Pulmonary artery endothelial cell (primary cell): Measurements from ENCODE around the gene SNX19. TPM values are rescaled to one million over a fixed set of nuclear protein-coding genes. Genes with fewer than 3 reads are reported as not detected.
A peak's percentile ranks its signal among the peaks of the same experiment; 100 is the strongest.
"Not testable (repeated sequence)": the region's sequence is repeated elsewhere in the genome, so short reads cannot be mapped to it uniquely, and the experiment has no call there.

Experiments used
- DNase-seq: peaks from one replicate; pipeline ENCODE4 v3.0.0-alpha.2; 2011; ENCODE audit warnings: low read depth, low spot score
- total RNA-seq: library from RNA; depleted of rRNA; stranded (reverse); fragments of >200 nt; gene quantifications from 2 replicates; pipeline ENCODE4 v1.2.3, GENCODE V29; 2014

SNX19 gene, protein sequence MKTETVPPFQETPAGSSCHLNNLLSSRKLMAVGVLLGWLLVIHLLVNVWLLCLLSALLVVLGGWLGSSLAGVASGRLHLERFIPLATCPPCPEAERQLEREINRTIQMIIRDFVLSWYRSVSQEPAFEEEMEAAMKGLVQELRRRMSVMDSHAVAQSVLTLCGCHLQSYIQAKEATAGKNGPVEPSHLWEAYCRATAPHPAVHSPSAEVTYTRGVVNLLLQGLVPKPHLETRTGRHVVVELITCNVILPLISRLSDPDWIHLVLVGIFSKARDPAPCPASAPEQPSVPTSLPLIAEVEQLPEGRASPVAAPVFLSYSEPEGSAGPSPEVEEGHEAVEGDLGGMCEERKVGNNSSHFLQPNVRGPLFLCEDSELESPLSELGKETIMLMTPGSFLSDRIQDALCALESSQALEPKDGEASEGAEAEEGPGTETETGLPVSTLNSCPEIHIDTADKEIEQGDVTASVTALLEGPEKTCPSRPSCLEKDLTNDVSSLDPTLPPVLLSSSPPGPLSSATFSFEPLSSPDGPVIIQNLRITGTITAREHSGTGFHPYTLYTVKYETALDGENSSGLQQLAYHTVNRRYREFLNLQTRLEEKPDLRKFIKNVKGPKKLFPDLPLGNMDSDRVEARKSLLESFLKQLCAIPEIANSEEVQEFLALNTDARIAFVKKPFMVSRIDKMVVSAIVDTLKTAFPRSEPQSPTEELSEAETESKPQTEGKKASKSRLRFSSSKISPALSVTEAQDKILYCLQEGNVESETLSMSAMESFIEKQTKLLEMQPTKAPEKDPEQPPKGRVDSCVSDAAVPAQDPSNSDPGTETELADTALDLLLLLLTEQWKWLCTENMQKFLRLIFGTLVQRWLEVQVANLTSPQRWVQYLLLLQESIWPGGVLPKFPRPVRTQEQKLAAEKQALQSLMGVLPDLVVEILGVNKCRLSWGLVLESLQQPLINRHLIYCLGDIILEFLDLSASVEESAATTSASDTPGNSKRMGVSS
- 31.7 and 65.2 TPM in 2 replicates for total RNA-seq

DNA sequence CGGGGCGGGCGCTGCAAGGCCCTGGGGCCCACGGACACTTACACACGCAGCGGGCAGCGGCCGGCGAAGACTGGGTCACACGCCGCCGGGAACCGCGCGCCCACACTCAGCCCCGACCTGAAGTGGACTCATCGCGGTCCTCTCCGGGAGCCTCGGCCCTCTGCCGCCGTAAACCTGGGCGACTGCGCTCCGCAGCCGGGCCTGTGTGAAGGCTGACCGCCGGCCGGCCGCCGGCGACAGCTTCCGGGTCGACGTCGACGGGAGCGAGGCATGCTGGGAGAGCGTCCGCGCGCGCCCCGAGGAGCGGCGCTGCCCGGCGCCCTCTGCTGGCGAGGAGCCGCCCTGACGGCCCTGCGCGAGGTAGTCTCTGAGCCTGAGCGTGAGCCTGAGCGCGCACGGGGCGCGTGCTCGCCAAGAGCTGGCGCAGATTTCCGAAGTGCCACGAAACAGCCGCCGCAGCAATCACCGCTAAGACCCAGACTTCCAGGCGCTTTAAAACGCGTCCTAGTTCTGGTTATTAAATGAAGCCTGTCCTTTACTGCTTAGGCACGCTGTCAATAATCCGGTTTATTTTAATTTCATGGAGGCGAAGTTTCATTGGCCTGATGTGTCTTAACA lies at the start of gene SNX19:
SNX19 (minus strand) TSS at position 242 of the 618 bp plus-strand sequence. CDS start 540 bp downstream, outside the sequence.
- DNase-seq, result peak; percentile 65

DNA sequence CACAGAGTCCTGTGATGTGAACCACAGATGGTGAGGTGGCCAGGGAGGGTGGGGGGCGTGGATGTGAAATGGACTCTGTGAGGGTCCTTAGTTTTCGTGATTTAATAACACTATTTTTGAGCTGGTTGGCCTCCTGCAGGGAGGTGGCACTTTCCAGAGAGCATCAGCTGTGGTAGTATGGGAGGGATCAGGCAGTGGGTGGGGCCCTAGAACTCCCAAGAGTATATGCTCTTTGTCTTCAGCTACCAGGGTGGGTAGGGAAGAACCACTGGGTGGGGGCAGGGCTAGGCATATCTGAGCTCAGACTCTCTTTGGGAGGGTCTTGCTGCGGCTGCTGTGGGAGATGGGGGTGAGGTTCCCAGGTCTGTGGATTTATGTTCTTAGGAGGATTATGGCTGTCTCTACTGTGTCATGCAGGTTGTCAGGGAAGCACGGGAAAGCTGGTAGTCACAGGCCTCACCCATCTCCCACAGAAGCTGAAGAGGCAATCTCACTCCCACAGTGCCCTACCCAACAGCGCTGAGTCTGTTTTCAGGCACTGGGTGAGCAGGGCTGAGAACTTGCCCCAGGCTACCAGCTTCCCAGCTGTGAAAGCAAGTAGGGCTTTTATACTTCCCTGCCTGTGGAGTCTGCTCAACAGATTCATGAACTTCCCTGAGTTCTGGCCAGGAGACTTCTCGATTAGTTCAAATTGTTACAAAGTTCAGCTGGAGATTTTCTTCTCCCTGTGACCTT lies 47.9 kb upstream of the SNX19 start:
- DNase-seq, result no peak

DNA sequence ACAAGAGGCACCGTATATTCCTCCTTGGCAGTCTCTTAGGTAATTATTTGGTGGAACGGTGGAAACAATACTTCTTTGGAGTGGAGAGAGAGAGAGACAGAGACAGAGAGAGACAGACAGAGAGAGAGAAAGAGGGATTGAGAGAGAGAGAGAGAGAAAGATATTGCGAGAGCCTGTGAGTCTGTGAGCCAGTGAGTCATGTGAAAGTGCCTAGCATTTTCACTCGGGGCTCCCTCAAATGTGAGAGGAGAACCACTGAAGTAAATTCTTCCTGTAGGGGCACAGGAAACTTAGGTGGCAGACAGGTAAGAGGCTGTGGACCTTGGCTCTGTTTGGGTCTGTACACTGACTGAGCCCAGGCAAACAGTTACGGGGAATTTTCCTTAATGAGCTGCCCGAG lies 31.6 kb upstream of the SNX19 start:
- DNase-seq, result no peak

DNA sequence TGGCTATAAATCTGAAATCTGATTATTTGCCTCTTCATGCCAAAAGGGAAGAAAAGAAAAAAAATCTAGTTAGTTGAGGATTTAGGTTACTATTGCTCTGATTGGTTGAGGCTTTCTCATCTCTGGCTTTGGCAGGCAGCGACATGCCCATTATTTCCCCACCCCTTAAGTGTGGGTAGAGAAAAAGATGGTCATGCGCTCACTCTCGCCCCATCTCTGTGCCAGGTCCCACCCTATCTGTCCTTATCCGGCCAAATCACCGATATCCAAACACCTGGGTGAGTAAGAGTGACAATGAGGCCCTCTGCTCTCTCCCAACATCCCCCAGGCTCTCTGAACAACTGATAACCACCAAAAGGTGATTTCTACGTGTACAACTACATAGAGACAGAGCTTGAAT lies 31.2 kb upstream of the SNX19 start:
- DNase-seq, result no peak

- DNase-seq, result no peak
Measured at GRCh38 chr11:130947058-130947457, 30.8 kb upstream of the SNX19 start.

DNA sequence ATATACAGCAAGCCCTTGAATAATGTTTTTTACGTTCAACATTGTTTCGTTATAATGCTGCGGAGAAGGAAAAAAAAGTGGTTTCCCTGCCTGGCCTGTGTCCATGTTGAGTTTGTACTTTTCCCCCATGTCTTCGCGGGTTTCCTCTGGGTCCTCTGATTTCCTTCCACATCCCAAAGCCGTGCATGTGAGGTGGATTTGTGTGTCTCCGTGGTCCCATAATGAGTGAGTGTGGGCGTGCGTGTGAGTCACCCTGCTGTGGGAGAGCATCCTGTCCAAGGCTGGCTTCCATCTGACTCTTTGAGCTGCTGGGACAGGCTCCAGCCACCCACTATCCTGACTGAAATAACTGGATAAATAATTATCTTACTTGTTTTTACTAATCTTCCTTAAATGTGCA lies 29.6 kb upstream of the SNX19 start:
- DNase-seq, result no peak

GRCh38 chr11:130940706-130941105 lies 24.4 kb upstream of the SNX19 start:
- DNase-seq, result no peak

- DNase-seq, result no peak
Measured at GRCh38 chr11:130937051-130937450, 20.8 kb upstream of the SNX19 start.

DNA sequence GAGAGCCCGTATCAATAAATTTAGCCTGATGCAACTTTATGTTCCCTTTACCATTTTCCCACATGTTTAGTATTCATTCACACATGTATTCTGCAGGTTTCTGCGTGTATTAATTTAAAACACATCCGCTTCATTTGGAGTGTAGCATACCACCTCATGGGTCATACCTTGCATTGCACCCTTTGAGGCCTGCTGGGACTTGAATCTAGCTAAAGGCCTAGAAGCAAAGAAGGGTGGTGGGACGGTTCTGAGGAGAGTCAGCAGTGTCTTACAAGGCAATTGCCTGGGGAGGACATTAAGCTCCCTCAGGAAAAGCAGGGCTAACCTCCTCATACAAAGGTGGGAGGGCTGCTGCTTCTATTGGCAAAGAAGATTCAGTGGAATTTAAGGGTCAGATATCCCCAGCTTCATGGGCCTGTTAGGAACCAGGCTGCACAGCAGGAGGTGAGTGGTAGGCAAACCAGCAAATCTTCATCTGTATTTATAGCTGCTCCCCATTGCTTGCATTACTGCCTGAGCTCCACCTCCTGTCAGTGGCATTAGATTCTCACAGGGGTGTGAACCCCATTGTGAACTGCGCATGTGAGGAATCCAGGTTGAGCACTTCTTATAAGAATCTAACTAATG lies 15.9 kb upstream of the SNX19 start:
- no peak for DNase-seq

DNA sequence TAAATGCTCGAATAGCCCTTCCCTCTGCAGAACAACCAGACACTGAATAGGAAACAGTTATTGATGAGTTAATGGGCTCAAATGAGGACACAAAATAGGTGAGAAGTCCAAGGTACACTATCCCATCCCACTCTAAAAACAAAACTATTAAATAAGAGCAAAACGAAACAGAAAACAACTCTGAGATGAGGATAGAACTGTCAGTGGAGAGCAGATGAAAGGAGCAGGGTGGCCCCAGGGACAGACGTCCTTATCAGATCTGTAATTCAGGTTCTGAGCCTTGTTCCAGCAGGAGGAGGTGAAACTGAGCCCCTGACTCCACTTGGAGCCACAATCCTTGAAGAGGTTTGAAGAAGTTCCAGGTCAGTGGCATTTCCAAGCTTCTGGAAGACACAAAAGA lies 8.5 kb upstream of the SNX19 start:
- DNase-seq, result no peak

DNA sequence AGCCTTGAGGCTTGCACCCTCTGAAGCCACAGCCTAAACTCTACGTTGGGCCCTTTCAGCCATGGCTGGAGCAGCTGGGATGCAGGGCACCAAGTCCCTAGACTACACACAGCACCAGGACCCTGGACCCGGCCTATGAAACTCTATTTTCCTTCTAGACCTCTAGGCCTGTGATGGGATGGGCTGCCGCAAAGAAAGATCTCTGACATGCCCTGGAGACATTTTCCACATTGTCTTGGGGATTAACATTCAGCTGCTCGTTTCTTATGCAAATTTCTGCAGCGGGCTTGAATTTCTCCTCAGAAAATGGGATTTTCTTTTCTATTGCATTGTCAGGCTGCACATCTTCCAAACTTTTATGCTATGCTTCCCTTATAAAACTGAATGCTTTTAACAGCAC lies 4.3 kb upstream of the SNX19 start:
- not testable (repeated sequence) for DNase-seq

DNA sequence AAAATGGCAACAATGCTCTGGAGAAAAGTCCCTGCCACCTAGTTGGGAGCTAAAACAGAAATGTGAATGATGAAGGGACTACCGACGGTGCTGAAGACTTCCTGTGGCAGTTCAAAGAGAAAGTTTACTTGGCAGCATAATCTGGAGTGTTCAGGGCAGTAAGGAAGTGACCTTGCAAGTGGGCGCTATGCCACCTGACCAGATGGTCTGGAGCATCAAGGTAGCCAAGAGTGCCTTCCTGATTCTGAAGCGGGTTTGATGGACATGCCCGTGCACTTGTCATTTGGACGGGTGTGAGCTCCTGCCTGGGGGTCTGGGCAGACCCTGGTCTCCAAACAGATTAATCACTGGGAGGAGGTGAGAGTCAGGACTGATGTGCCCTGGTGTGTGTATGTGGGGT lies 1.8 kb upstream of the SNX19 start:
- DNase-seq, result no peak

- DNase-seq, result no peak
Measured at GRCh38 chr11:130916910-130917309, 631 bp upstream of the SNX19 start.

- no peak for DNase-seq
Measured at GRCh38 chr11:130915603-130916237, 559 bp downstream of the SNX19 start.

- no peak for DNase-seq
Measured at GRCh38 chr11:130913268-130913667, 3.0 kb downstream of the SNX19 start.

- no peak for DNase-seq
Measured at GRCh38 chr11:130912552-130912951, 3.7 kb downstream of the SNX19 start.

- no peak for DNase-seq
Measured at GRCh38 chr11:130911306-130911705, 5.0 kb downstream of the SNX19 start.

DNA sequence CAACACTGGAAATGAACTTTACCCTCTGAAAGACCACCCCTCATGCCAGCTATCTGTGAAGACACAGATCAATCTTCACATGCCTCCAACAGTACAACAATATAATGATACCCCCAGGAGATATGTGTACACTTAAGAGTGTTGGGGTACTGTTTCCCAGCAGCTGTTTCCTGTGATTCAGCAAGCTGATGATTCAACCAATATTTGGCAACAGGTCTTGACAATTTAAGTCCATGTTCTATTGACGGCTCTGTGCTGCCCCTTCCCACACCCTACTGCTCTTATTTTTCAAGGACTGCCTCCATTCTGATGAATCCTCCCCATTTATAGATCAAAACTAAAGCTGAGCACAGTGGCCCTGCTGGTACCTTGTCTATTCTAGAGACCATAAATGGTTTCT lies 6.6 kb downstream of the SNX19 start:
- peak; percentile 89 for DNase-seq

DNA sequence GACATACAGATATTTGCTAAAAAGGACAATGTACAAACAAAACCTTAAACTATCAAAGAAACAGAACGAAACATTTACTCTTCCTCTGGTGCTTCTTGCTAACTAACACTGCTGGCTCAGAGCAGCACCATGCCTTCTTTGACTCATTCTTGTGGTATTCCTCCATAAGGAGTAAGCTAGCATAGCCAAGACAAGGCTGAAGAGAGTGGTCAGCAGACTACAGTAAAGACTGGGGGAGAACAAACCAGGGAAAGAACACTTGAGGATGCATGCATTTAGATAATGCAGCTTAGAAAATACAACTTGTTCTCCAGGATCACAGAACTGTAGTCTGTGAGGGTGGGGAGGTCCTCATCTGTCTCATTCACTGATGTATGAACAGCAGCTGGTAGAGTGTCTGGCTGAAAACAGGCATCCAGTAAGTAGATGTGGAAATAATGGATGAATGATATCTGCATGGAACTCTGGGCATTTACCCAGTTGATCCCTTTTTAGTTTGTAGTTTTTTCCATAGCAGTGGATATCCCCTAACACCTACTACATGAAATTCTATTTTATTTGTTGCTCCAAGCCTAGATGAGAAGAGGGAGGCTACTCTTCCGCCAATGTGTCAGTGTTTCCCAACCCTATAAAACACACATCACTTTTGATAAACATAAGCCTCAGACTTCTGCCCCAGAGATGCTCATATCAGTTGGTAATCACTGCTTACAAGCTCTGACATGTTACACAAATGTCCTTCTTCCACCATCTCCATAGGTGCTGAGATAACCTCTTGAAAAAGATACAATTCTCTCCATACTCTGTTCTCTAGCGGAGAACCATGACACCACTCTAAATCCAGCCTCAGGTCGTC lies 7.3 kb downstream of the SNX19 start:
- no peak for DNase-seq
